Prostate gland (tissue), 2 donors: ENCODE data around the gene HSF2BP. TPM values are rescaled to one million over a fixed set of nuclear protein-coding genes. Genes with fewer than 3 reads are reported as not detected.

ENCODE experiments used
- DNase-seq: peaks from one replicate; pipeline ENCODE4 v3.0.0-alpha.2; 2019; ENCODE audit warnings: low spot score
- H3K27ac ChIP-seq, 2 donors: fragments of 200-600 bp; sonication (generic); 2 replicates each; pipeline ENCODE4 v1.5.1; 2017 to 2019
- H3K27me3 ChIP-seq: fragments of 200-600 bp; sonication (generic); replicated peaks from 2 replicates; pipeline ENCODE4 v1.5.1; 2019; ENCODE audit not compliant: insufficient read depth
- H3K36me3 ChIP-seq, 2 donors: fragments of 200-600 bp; sonication (generic); 1 replicate in 1 of 2; 2 replicates in 1 of 2; pipeline versions ENCODE4 v1.5.1 to v1.8.1; 2017 to 2019
- H3K4me1 ChIP-seq: fragments of 200-600 bp; sonication (generic); replicated peaks from 2 replicates; pipeline ENCODE4 v1.5.1; 2019
- H3K4me3 ChIP-seq, 2 donors: fragments of 200-600 bp; sonication (generic); 2 replicates each; pipeline ENCODE4 v1.5.1; 2017 to 2019
- H3K9me3 ChIP-seq: fragments of 200-600 bp; sonication (generic); 2 replicates; pipeline ENCODE4 v1.5.1; 2017
- CTCF ChIP-seq, 4 experiments: fragments of 200-600 bp in 2 of 4; fragments of 450-650 bp in 2 of 4; sonication (generic) in 2 of 4; IDR thresholded peaks; 1 replicate in 3 of 4; 2 replicates in 1 of 4; pipeline ENCODE4 v1.5.1; 2016 to 2019; ENCODE audit warnings: antibody characterized with exemption in 4 of 4, mild to moderate bottlenecking in 2 of 4, moderate library complexity in 2 of 4
- POLR2A ChIP-seq: fragments of 450-650 bp; IDR thresholded peaks from one replicate; pipeline ENCODE4 v1.6.1; 2016; ENCODE audit warnings: antibody characterized with exemption, mild to moderate bottlenecking
- POLR2AphosphoS5 ChIP-seq: sonication (generic); formaldehyde crosslinking; IDR thresholded peaks from one replicate; pipeline ENCODE4 v1.6.1; 2017; ENCODE audit warnings: antibody characterized with exemption
- WGBS: methylation state at CpG from one replicate; pipeline ENCODE4 v1.1.5; 2018; 5-methylcytosine and 5-hydroxymethylcytosine counted together
- intact Hi-C: fragments of 100-400 bp; cut with DNase I; formaldehyde crosslinking; loops from one replicate; pipeline ENCODE4 v1.14.2; 2022
- total RNA-seq, 2 donors: library from RNA; depleted of rRNA; stranded (reverse); fragments of >200 nt; gene quantifications; one replicate each; pipeline ENCODE4 v1.1.0, GENCODE V29; 2016

Gene HSF2BP
- 1 to 10 TPM; 3.2 to 7.0 TPM for total RNA-seq

- Histone ChIP-seq H3K27ac (peak within 1 kb of the TSS; percentile 72 to 76), H3K9me3 (no peaks in the 10 kb centered on the region), H3K36me3 (no peaks in the 10 kb centered on the region), H3K4me1 (peaks cover 7% of the 10 kb centered on the region), H3K4me3 (peak within 1 kb of the TSS; percentile 72 to 87), H3K27me3 (no peaks in the 10 kb centered on the region)
- TF ChIP-seq CTCF (IDR thresholded peaks at IDR 0.05) (peak in 2 of 4 experiments; percentile 37 to 52), POLR2AphosphoS5 (peak; percentile 27), POLR2A (peak; percentile 58)
- intact Hi-C loops, result loop anchor here (5.0 kb wide), 1 partner anchor 128 kb away; the partner anchor contains the start of gene RRP1
- WGBS, result 3% methylated on average over 92 of the region's 92 CpGs
- DNase-seq, result peak; percentile 71
Measured at GRCh38 chr21:43659136-43660000, at the start of gene HSF2BP, which contains the start of gene RRP1B. Gene HSF2BP, minus strand, starts transcription at chr21:43659488. Its CDS starts 1,392 bp downstream, at chr21:43658096. Gene RRP1B, plus strand, starts transcription at chr21:43659560. Its CDS starts 105 bp downstream, at chr21:43659665.

- TF ChIP-seq POLR2AphosphoS5, result no peak
- TF ChIP-seq POLR2A, result no peak
- TF ChIP-seq CTCF (IDR thresholded peaks at IDR 0.05), result no peak
- H3K36me3 ChIP-seq, result no peaks in the 10 kb centered on the region
- no peak overlapping the region for H3K4me3 ChIP-seq
- H3K27me3 ChIP-seq, result no peaks in the 10 kb centered on the region
- WGBS, result 92% methylated on average over 13 of the region's 13 CpGs
- intact Hi-C loops, result no loop called here
- DNase-seq, result no peak
- no peak overlapping the region for H3K27ac ChIP-seq
- H3K9me3 ChIP-seq, result no peaks in the 10 kb centered on the region
- H3K4me1 ChIP-seq, result no peaks in the 10 kb centered on the region
Measured at GRCh38 chr21:43708745-43709381, 49.6 kb upstream of the HSF2BP start.

- Histone ChIP-seq H3K9me3 (no peaks in the 10 kb centered on the region), H3K4me3 (no peak overlapping the region), H3K4me1 (no peaks in the 10 kb centered on the region), H3K27ac (no peak overlapping the region), H3K27me3 (no peaks in the 10 kb centered on the region), H3K36me3 (no peaks in the 10 kb centered on the region)
- TF ChIP-seq CTCF (IDR thresholded peaks at IDR 0.05) (no peak), POLR2A (no peak), POLR2AphosphoS5 (no peak)
- no peak for DNase-seq
- intact Hi-C loops, result no loop called here
- 95% methylated on average over 9 of the region's 9 CpGs for WGBS
Measured at GRCh38 chr21:43707462-43707861, 48.2 kb upstream of the HSF2BP start.

- Histone ChIP-seq H3K4me3 (no peak overlapping the region), H3K27ac (no peak overlapping the region), H3K4me1 (no peaks in the 10 kb centered on the region), H3K9me3 (no peaks in the 10 kb centered on the region), H3K36me3 (no peaks in the 10 kb centered on the region), H3K27me3 (no peaks in the 10 kb centered on the region)
- no peak for TF ChIP-seq CTCF (IDR thresholded peaks at IDR 0.05)
- TF ChIP-seq POLR2A, result no peak
- TF ChIP-seq POLR2AphosphoS5, result no peak
- intact Hi-C loops, result no loop called here
- WGBS, result 52% methylated on average over 29 of the region's 29 CpGs
- DNase-seq, result no peak
Measured at GRCh38 chr21:43703035-43703880, 44.0 kb upstream of the HSF2BP start.
